GM18520 (cell line): Measurements from ENCODE around the gene FRMD3.

Experiments
- ATAC-seq: cut with Tn5 transposase; IDR thresholded peaks from one replicate; pipeline ENCODE4 v1.9.1; 2021; ENCODE audit not compliant: unreplicated experiment

FRMD3 gene

GRCh38 chr9:83538172-83538889 is at the start of gene FRMD3:
TSS of gene FRMD3 (minus strand) at chr9:83538401. CDS start at chr9:83538231, 170 bp downstream.
- ATAC-seq, result no peak

DNA sequence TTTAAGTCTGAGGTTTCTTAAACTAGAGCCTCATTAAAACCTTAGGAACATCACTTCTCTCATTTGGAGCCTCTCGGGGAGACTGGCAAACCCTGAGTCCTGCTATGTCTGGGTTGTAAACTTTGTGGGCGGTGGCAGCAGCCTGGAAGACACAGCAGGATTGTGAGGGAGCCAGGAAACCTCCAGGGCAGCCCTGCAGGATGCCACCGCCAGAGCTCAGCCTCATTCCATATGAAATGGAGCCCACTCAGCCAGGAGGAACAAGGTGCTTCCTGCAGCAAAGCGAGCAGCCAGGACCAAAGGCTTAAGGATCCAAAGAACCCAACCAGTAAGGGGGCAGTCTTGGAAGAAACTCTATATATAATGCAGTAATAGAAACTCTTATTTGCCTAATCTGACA is 46.8 kb upstream of the FRMD3 start:
- no peak for ATAC-seq

DNA sequence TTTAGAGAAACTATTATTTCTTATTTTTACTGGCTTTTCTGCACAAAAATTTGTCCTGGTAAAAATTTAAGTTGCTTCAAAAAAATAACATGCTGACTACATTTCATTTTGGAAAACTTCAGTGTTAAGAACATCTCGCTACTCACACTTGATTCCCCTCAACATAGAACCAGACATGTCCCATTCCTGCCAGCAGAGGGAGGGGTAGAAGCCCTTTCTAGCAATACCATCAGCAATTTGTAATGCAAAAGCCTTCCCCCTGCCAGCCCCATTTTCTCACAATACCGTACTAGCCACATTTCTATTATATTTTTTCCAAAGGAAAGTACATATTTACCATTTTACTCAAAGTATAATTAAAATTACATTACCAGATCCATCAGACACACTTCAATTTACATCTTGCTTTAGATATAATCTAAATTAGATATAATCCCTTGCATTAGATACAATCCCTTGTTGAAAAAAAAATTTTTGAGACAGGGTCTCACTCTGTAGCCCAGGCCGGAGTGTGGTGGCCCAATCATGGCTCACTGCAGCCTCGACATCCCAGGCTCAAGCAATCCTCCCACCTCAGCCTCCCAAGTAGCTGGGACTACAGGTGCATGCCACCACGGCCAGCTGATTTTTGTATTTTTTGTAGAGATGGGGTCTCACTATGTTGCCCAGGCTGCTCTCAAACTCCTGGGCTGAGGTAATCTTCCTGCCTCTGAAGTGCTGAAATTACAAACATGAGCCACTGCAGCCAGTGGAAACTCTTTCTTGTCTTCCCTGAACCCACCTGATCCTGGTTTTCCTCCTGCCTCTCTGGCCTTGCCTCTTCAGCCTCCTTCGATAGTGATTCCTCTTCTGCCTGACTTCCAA is 45.2 kb upstream of the FRMD3 start:
- ATAC-seq, result no peak

- no peak for ATAC-seq
Measured at GRCh38 chr9:83582029-83582428, 43.8 kb upstream of the FRMD3 start.

GRCh38 chr9:83574482-83574881 is 36.3 kb upstream of the FRMD3 start:
- no peak for ATAC-seq

- ATAC-seq, result no peak
Measured at GRCh38 chr9:83572524-83572923, 34.3 kb upstream of the FRMD3 start.

- no peak for ATAC-seq
Measured at GRCh38 chr9:83570359-83570758, 32.2 kb upstream of the FRMD3 start.

DNA sequence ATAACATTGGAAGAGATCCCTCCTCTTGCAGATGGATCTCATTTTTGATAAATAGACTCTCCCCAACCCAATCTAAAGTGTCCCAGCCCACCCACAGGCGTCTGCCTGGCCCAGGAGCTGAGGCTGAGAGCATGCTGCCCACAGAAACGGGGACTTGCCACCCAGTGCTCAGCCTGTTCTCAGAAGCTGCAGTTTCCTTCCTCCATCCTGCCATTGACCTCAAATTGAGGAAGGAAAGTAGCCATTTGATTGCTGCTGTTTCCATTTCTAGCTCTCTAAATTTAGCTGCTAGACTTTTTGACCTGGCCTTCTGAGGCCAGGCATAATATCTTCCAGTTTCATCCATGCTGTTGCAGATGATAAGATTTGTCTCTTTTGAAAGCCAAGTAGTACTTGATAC is 31.1 kb upstream of the FRMD3 start:
- no peak for ATAC-seq

DNA sequence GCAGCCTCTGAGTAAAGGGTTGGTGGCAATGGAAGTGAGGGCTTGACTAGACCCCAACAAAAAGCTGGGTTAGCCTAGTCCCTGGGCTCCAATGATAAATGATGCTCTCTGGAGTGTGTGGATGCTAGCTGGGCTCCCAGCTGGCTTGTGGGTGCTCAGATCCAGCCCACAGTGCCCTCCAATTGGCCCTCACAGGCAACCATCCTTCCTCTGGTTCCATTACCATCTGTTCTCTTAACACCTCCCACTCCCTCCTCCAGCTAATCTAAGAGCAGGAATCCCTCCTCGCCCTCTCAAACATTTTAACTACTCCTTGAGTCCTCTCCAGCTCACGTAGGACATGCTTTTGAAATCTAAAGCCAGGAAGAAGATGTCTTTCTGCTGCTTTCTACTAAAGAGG is 25.2 kb upstream of the FRMD3 start:
- no peak for ATAC-seq

DNA sequence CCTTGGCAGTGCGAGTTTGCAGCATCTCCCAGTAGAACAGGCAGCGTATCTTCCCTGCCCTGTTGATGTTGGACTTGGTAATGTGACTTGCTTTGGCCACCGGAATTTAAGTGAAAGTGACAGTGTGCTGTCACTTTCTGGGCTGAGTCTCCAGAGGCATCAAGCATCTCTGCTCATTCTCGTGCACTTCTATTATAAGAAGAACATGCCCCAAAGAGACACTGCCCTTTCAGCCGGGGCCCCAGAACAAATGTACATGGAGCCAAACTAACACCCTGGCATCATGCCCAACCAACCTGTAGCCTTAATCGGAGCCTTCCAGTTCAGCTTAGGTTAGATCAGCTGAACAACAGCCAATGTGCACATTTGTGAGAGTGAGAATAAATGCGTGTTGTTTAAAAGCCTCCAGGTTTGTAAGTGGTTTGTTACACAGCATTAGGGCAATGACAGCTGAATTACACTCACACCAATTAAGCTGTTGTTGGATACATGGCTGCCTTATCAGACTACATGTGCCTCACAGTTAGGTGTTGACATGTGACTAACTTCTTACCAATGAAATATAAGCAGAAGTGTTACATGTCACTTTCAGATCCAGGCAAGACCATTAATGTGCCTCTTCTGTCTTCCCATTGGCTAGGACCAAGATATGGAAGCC is 22.1 kb upstream of the FRMD3 start:
- ATAC-seq, result no peak

GRCh38 chr9:83557771-83558170 is 19.6 kb upstream of the FRMD3 start:
- no peak for ATAC-seq

DNA sequence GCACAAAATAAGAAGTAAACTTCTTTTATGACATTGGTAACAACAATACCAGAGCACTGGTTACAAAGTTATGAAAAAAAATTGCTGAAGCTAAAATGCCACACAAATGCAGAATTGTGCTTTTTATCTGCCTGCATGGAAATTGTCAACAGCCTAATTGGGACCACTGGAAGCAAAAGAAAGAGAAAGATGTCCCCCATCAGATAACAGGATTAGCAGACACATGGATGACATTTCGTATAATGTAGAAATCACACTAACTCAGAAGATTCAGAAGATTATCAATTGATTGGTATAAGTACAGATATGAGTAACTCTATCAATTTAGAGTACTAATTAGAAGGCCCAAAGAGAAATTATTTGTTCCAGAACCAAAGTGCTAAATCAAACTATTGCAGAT is 19.1 kb upstream of the FRMD3 start:
- ATAC-seq, result no peak

DNA sequence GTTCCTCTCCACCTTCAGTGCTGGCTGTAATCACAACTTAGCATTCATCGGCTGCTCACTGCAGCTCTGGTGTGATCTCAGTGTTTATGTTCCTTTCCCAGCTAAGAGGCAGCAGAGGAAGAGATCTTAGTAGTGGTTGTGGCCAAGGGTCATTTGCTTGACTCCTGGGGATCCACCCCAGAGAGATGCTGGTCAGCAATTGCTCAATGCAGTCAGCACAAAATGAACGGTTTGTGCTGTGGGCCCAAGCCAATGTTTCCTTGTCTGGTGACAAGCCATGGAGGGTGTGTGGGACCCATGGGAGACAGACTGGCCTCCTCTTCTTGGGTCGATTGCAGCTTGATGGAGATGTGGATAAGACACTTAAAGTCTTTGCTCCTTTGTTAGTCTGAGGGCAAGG is 16.1 kb upstream of the FRMD3 start:
- no peak for ATAC-seq

GRCh38 chr9:83544002-83544698 is 5.9 kb upstream of the FRMD3 start:
- ATAC-seq, result no peak

DNA sequence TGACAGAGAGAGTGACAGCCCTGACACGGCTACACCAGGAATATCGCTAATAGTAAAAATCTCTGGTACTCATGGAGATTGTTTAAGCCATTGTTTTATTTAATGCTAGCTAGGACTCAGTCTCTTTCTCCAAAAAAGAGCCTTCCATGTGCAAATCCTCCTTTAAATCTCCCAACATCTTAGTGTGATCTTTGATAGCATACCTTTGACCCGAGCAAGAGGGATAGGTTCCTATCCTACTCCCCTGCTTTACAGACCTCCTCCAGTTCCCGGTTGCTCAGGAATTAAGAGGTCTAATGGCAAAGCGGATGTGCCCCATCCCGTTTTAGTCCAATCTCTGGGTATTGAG is 663 bp upstream of the FRMD3 start:
- no peak for ATAC-seq

GRCh38 chr9:83537331-83538171 is 650 bp downstream of the FRMD3 start:
- ATAC-seq, result no peak

GRCh38 chr9:83536332-83536731 is 1.9 kb downstream of the FRMD3 start:
- no peak for ATAC-seq

- ATAC-seq, result no peak
Measured at GRCh38 chr9:83535736-83536135, 2.5 kb downstream of the FRMD3 start.

GRCh38 chr9:83533296-83533695 is 4.9 kb downstream of the FRMD3 start:
- ATAC-seq, result no peak

DNA sequence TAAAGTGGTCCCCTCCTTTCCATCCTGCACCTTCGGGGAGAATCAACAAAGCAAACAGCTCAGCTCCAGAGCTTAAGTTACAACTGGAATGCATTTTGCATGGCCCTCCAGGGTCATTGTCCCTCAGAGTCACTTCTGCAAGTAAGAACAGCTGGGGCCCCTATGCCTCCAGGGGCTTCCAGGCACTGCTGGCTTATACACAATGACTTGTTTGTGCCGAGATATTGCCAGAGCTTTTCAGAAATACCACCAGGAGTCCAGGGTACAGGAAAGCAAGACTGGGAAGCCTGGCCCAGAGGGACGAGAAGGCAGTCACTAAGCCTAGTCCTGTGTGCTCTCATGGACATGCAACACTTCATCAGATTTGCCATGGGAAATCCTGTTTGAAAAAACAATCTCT is 11.3 kb downstream of the FRMD3 start:
- ATAC-seq, result no peak
